Fibroblast of lung (primary cell): Measurements from ENCODE around the gene SUFU. TPM values are rescaled to one million over a fixed set of nuclear protein-coding genes. Genes with fewer than 3 reads are reported as not detected.

Experiments used
- DNase-seq, 2 donors: peaks; one replicate each; pipeline versions ENCODE4 v3.0.0 to v3.0.0-alpha.2; 2010; ENCODE audit warnings: low read depth in 2 of 2
- H2AFZ ChIP-seq: 2 replicates; pipeline ENCODE4 v1.5.1; 2012; ENCODE audit warnings: low read length, control low read depth, inconsistent platforms
- H3K27ac ChIP-seq: 2 replicates; pipeline ENCODE4 v1.5.1; 2011; ENCODE audit warnings: low read length, control low read depth; ENCODE audit not compliant: insufficient read depth
- H3K27me3 ChIP-seq: 2 replicates; pipeline ENCODE4 v1.5.1; 2011; ENCODE audit warnings: mild to moderate bottlenecking, low read length; ENCODE audit not compliant: control insufficient read depth, insufficient read depth
- H3K36me3 ChIP-seq: 2 replicates; pipeline ENCODE4 v1.5.1; 2011; ENCODE audit warnings: low read length; ENCODE audit not compliant: control insufficient read depth, insufficient read depth
- H3K4me1 ChIP-seq: 2 replicates; pipeline ENCODE4 v1.5.1; 2011; ENCODE audit warnings: low read length; ENCODE audit not compliant: control insufficient read depth, insufficient read depth; ENCODE audit errors: extremely low read depth
- H3K4me2 ChIP-seq: 2 replicates; pipeline ENCODE4 v1.5.1; 2011; ENCODE audit warnings: low read length, control low read depth; ENCODE audit not compliant: insufficient read depth; ENCODE audit errors: extremely low read depth
- H3K4me3 ChIP-seq, 4 experiments: fragments of 200-600 bp in 1 of 4; sonication (generic) in 1 of 4; replicated peaks in 1 of 4; 2 replicates each; pipeline ENCODE4 v1.5.1; 2011 to 2016; ENCODE audit warnings: low read length in 4 of 4, low read depth in 3 of 4, mild to moderate bottlenecking in 3 of 4, control low read depth in 2 of 4, inconsistent platforms in 1 of 4, mixed read lengths in 1 of 4; ENCODE audit not compliant: insufficient read depth in 1 of 4; ENCODE audit errors: control extremely low read depth in 1 of 4
- H3K79me2 ChIP-seq: 2 replicates; pipeline ENCODE4 v1.5.1; 2012; ENCODE audit warnings: mild to moderate bottlenecking, low read length, inconsistent platforms; ENCODE audit not compliant: control insufficient read depth, insufficient read depth
- H3K9ac ChIP-seq: 2 replicates; pipeline ENCODE4 v1.5.1; 2011; ENCODE audit warnings: mild to moderate bottlenecking, low read length, control low read depth; ENCODE audit not compliant: insufficient read depth
- H3K9me3 ChIP-seq: 2 replicates; pipeline ENCODE4 v1.5.1; 2012; ENCODE audit warnings: low read depth, low read length; ENCODE audit not compliant: control insufficient read depth, insufficient read depth
- H4K20me1 ChIP-seq: 2 replicates; pipeline ENCODE4 v1.5.1; 2011; ENCODE audit warnings: low read length; ENCODE audit not compliant: control insufficient read depth, insufficient read depth; ENCODE audit errors: extremely low read depth
- CTCF ChIP-seq, 2 donors: IDR thresholded peaks in 1 of 2; conservative IDR thresholded peaks in 1 of 2; 1 replicate in 1 of 2; 2 replicates in 1 of 2; pipeline ENCODE4 v1.5.1; 2011 to 2012; ENCODE audit warnings: low read length in 2 of 2, control low read depth in 1 of 2, inconsistent platforms in 1 of 2, low read depth in 1 of 2, mild to moderate bottlenecking in 1 of 2
- EZH2 ChIP-seq: IDR thresholded peaks from 2 replicates; pipeline ENCODE4 v1.5.1; 2012; ENCODE audit warnings: low read length, control low read depth, mild to moderate bottlenecking; ENCODE audit errors: missing control alignments
- polyA plus RNA-seq, 2 donors: library from polyadenylated mRNA; depleted of rRNA in 1 of 2; stranded (reverse) in 1 of 2; unstranded in 1 of 2; fragments of >200 nt; gene quantifications; 2 replicates each; pipeline ENCODE4 v1.2.1, GENCODE V29; 2011 to 2012; ENCODE audit warnings: missing spikeins in 1 of 2
- total RNA-seq: library from RNA; depleted of rRNA; stranded (reverse); fragments of >200 nt; gene quantifications from 2 replicates; pipeline ENCODE4 v1.2.1, GENCODE V29; 2014

Gene SUFU
- total and polyA plus RNA-seq, 2 donors (not counting 1 experiment from before 2014, with no cell fraction given) = 4.3 to 5.6 TPM

- Histone ChIP-seq H3K36me3 (no peaks in the 10 kb centered on the region), H3K4me3 (no peak overlapping the region), H3K9ac (no peak overlapping the region), H3K9me3 (no peaks in the 10 kb centered on the region), H3K4me2 (no peak overlapping the region), H3K79me2 (no peaks in the 10 kb centered on the region), H4K20me1 (no peaks in the 10 kb centered on the region), H3K4me1 (no peaks in the 10 kb centered on the region), H3K27me3 (no peaks in the 10 kb centered on the region), H3K27ac (no peak overlapping the region), H2AFZ (no peak overlapping the region)
- DNase-seq = no peak
- TF ChIP-seq CTCF (conservative IDR thresholded peaks at IDR 0.05 in 1 of 2, IDR thresholded peaks at IDR 0.05 in 1 of 2; ENCODE audit: low read depth in 1 of 2, low read length in 2 of 2) (no peak), EZH2 (no peak)
These were observed 33.6 kb downstream of the SUFU start for GRCh38 chr10:102537367-102537766.

GRCh38 chr10:102537948-102538347, 34.2 kb downstream of the SUFU start:
- no peaks in the 10 kb centered on the region for H3K79me2 ChIP-seq
- TF ChIP-seq CTCF (conservative IDR thresholded peaks at IDR 0.05 in 1 of 2, IDR thresholded peaks at IDR 0.05 in 1 of 2; ENCODE audit: low read depth in 1 of 2, low read length in 2 of 2) = no peak
- no peak for TF ChIP-seq EZH2
- H3K27me3 ChIP-seq = no peaks in the 10 kb centered on the region
- no peaks in the 10 kb centered on the region for H3K36me3 ChIP-seq
- no peaks in the 10 kb centered on the region for H3K9me3 ChIP-seq
- no peak for DNase-seq
- H3K9ac ChIP-seq = no peak overlapping the region
- no peaks in the 10 kb centered on the region for H4K20me1 ChIP-seq
- H3K4me1 ChIP-seq = no peaks in the 10 kb centered on the region
- no peak overlapping the region for H3K4me2 ChIP-seq
- H3K27ac ChIP-seq = no peak overlapping the region
- no peak overlapping the region for H3K4me3 ChIP-seq
- no peak overlapping the region for H2AFZ ChIP-seq

- TF ChIP-seq EZH2 (no peak), CTCF (conservative IDR thresholded peaks at IDR 0.05 in 1 of 2, IDR thresholded peaks at IDR 0.05 in 1 of 2; ENCODE audit: low read depth in 1 of 2, low read length in 2 of 2) (no peak)
These were observed 35.0 kb downstream of the SUFU start for GRCh38 chr10:102538811-102539210.

More at GRCh38 chr10:102538811-102539210, 35.0 kb downstream of the SUFU start:
- H3K4me1 ChIP-seq = no peaks in the 10 kb centered on the region
- H4K20me1 ChIP-seq = no peaks in the 10 kb centered on the region
- no peak for DNase-seq
- no peaks in the 10 kb centered on the region for H3K27me3 ChIP-seq
- H2AFZ ChIP-seq = no peak overlapping the region
- no peak overlapping the region for H3K4me3 ChIP-seq
- H3K36me3 ChIP-seq = no peaks in the 10 kb centered on the region
- H3K9ac ChIP-seq = no peak overlapping the region
- H3K27ac ChIP-seq = no peak overlapping the region
- H3K9me3 ChIP-seq = no peaks in the 10 kb centered on the region
- H3K79me2 ChIP-seq = no peaks in the 10 kb centered on the region
- H3K4me2 ChIP-seq = no peak overlapping the region
